Endothelial cell of umbilical vein (primary cell): ENCODE data around the gene KLRC2. TPM values are rescaled to one million over a fixed set of nuclear protein-coding genes. Genes with fewer than 3 reads are reported as not detected.
A peak's percentile ranks its signal among the peaks of the same experiment; 100 is the strongest.
"Not testable (repeated sequence)": the region's sequence is repeated elsewhere in the genome, so short reads cannot be mapped to it uniquely, and the experiment has no call there.

ENCODE experiments used
- BruUV-seq: library from RNA; stranded (reverse); fragments of 400-500 nt; replicated peaks from 2 replicates; lab custom pipeline; 2021; lab: Mats Ljungman, UMichigan
- CTCF ChIA-PET: fragments of 300-600, 350-600 bp; sonication (Branson Sonifier 250); formaldehyde crosslinking; loops from one replicate; lab custom pipeline; 2021; ENCODE audit warnings: antibody characterized with exemption, inconsistent platforms; lab: Charles Lee
- POLR2A ChIA-PET: fragments of 300-600, 350-600 bp; sonication (Branson Sonifier 250); formaldehyde crosslinking; loops from one replicate; lab custom pipeline; 2021; ENCODE audit warnings: antibody characterized with exemption, inconsistent platforms; lab: Charles Lee
- DNase-seq: peaks from one replicate; pipeline ENCODE4 v3.0.0-alpha.2; 2011; ENCODE audit warnings: low read depth, low spot score
- FAIRE-seq: peaks from 2 replicates; lab custom pipeline; 2011; peaks lifted over from hg19 to GRCh38; lab: Jason Lieb, UNC
- H2AFZ ChIP-seq: 2 replicates; pipeline ENCODE4 v1.6.0; 2012; ENCODE audit warnings: low read depth, low read length, control low read depth, inconsistent platforms
- H3K27ac ChIP-seq: 2 replicates; pipeline ENCODE4 v1.5.1; 2011; ENCODE audit warnings: low read depth, mild to moderate bottlenecking, control low read depth, low read length, moderate library complexity; ENCODE audit not compliant: insufficient read depth
- H3K27me3 ChIP-seq, 2 experiments: 2 replicates each; pipeline versions ENCODE4 v1.6.0 to v1.6.1; 2011; ENCODE audit warnings: low read length in 2 of 2, mixed read lengths in 1 of 2; ENCODE audit not compliant: control insufficient read depth in 2 of 2, insufficient read depth in 2 of 2
- H3K36me3 ChIP-seq, 2 experiments: 2 replicates in 1 of 2; 3 replicates in 1 of 2; pipeline ENCODE4 v1.5.1; 2011; ENCODE audit warnings: low read length in 2 of 2, mild to moderate bottlenecking in 1 of 2, moderate library complexity in 1 of 2; ENCODE audit not compliant: control insufficient read depth in 2 of 2, insufficient read depth in 2 of 2; ENCODE audit errors: extremely low read depth in 1 of 2
- H3K4me1 ChIP-seq: 3 replicates; pipeline ENCODE4 v1.5.1; 2011; ENCODE audit warnings: mild to moderate bottlenecking, low read length; ENCODE audit not compliant: control insufficient read depth, insufficient read depth; ENCODE audit errors: extremely low read depth
- H3K4me2 ChIP-seq: 2 replicates; pipeline ENCODE4 v1.6.1; 2011; ENCODE audit warnings: low read length, control low read depth, mixed read lengths; ENCODE audit not compliant: insufficient read depth
- H3K4me3 ChIP-seq, 3 experiments: fragments of 200-600 bp in 1 of 3; sonication (generic), shearing (Covaris generic) in 1 of 3; replicated peaks in 1 of 3; 2 replicates each; pipeline ENCODE4 v1.5.1; 2011 to 2016; ENCODE audit warnings: control low read depth in 3 of 3, low read length in 3 of 3, mild to moderate bottlenecking in 2 of 3, inconsistent platforms in 1 of 3, low read depth in 1 of 3, moderate library complexity in 1 of 3; ENCODE audit not compliant: insufficient read depth in 1 of 3
- H3K79me2 ChIP-seq: 2 replicates; pipeline ENCODE4 v1.6.0; 2012; ENCODE audit warnings: low read length, inconsistent platforms; ENCODE audit not compliant: control insufficient read depth, insufficient read depth
- H3K9ac ChIP-seq: replicated peaks from 2 replicates; pipeline ENCODE3; 2011; ENCODE audit warnings: low read length, control low read depth; ENCODE audit not compliant: insufficient read depth; ENCODE audit errors: extremely low read depth
- H3K9me1 ChIP-seq: replicated peaks from 3 replicates; pipeline ENCODE4 v1.6.0; 2011; ENCODE audit warnings: mild to moderate bottlenecking, low read length; ENCODE audit not compliant: control insufficient read depth, insufficient read depth; ENCODE audit errors: extremely low read depth
- H3K9me3 ChIP-seq: replicated peaks from 2 replicates; pipeline ENCODE4 v1.5.1; 2012; ENCODE audit warnings: low read length, inconsistent platforms; ENCODE audit not compliant: control insufficient read depth, insufficient read depth
- H4K20me1 ChIP-seq: replicated peaks from 2 replicates; pipeline ENCODE3; 2011; ENCODE audit warnings: mild to moderate bottlenecking, low read length; ENCODE audit not compliant: control insufficient read depth, insufficient read depth; ENCODE audit errors: extremely low read depth
- CTCF ChIP-seq, 2 donors: IDR thresholded peaks; 1 replicate in 1 of 2; 2 replicates in 1 of 2; pipeline ENCODE4 v1.5.1; 2011; ENCODE audit warnings: low read length in 2 of 2, mild to moderate bottlenecking in 2 of 2, moderate library complexity in 2 of 2, control low read depth in 1 of 2, inconsistent platforms in 1 of 2, low read depth in 1 of 2; ENCODE audit not compliant: insufficient read depth in 1 of 2; ENCODE audit errors: extremely low read depth in 1 of 2
- EZH2 ChIP-seq: IDR thresholded peaks from 2 replicates; pipeline ENCODE4 v1.6.1; 2012; ENCODE audit warnings: borderline replicate concordance, low read depth, mild to moderate bottlenecking, moderate library complexity, low read length, inconsistent platforms; ENCODE audit not compliant: severe bottlenecking
- FOS ChIP-seq: IDR thresholded peaks from 2 replicates; pipeline ENCODE4 v1.6.1; 2011; ENCODE audit warnings: mild to moderate bottlenecking, low read length, moderate library complexity, borderline replicate concordance; ENCODE audit not compliant: insufficient read depth
- GATA2 ChIP-seq: IDR thresholded peaks from 2 replicates; pipeline ENCODE4 v1.7.0; 2011; ENCODE audit warnings: low read depth, mild to moderate bottlenecking, moderate library complexity, mixed read lengths, low read length; ENCODE audit not compliant: insufficient read length, insufficient read depth
- JUN ChIP-seq: IDR thresholded peaks from 2 replicates; pipeline ENCODE4 v1.6.1; 2011; ENCODE audit warnings: borderline replicate concordance, low read depth; ENCODE audit not compliant: insufficient read length, insufficient read depth
- MAX ChIP-seq: IDR thresholded peaks from 2 replicates; pipeline ENCODE4 v1.6.1; 2011; ENCODE audit not compliant: insufficient read depth, insufficient read length
- MYC ChIP-seq: IDR thresholded peaks from one replicate; pipeline ENCODE4 v1.6.1; 2011; ENCODE audit warnings: mild to moderate bottlenecking, low read depth, low read length
- POLR2A ChIP-seq: IDR thresholded peaks from 2 replicates; pipeline ENCODE4 v1.6.1; 2012; ENCODE audit warnings: low read depth, mild to moderate bottlenecking, control low read depth, low read length
- POLR2AphosphoS5 ChIP-seq: IDR thresholded peaks from 2 replicates; pipeline ENCODE4 v1.6.1; 2012; ENCODE audit warnings: low read depth, mild to moderate bottlenecking, control low read depth, low read length, moderate library complexity; ENCODE audit not compliant: insufficient read depth
- dilution Hi-C: fragments of 300-500 bp; cut with MboI; formaldehyde crosslinking; loops from one replicate; pipeline ENCODE4 v1.15.0; 2019; ENCODE audit warnings: low sequenced_read_pairs; ENCODE audit not compliant: extremely low pct_ligation_motif_present
- intact Hi-C: fragments of 100-400 bp; cut with micrococcal nuclease; formaldehyde crosslinking; loops from one replicate; pipeline ENCODE4 v1.10.0; 2022
- polyA plus RNA-seq, 4 experiments: library from polyadenylated mRNA; depleted of rRNA in 3 of 4; stranded (reverse) in 3 of 4; unstranded in 1 of 4; fragments of >200 nt; gene quantifications; 2 replicates each; pipeline versions ENCODE4 v1.2.1 to v1.2.3, GENCODE V29; 2011 to 2012; ENCODE audit warnings: missing spikeins in 1 of 4
- total RNA-seq: library from RNA; stranded (reverse); gene quantifications from 2 replicates; pipeline ENCODE4 v1.2.3, GENCODE V29; 2021

KLRC2 gene
- total and polyA plus RNA-seq, 2 donors (not counting 3 experiments of a cell fraction or from before 2014, with no cell fraction given) = not detected

GRCh38 chr12:10392394-10392930 lies 43.3 kb downstream of the KLRC2 start:
- ChIA-PET CTCF (interaction anchor here (0.7 to 1.0 kb wide), 3 partner anchors 12 to 20 kb away, joined by 3 read pairs; no protein-coding TSS in a partner anchor), POLR2A (no interaction called here)
- no peak overlapping the region for H2AFZ ChIP-seq
- dilution Hi-C loops (no loop called here), intact Hi-C loops (no loop called here)
- TF ChIP-seq POLR2AphosphoS5 = no peak
- no peak for TF ChIP-seq CTCF (IDR thresholded peaks at IDR 0.05; ENCODE audit: extremely low read depth in 1 of 2, insufficient read depth in 1 of 2, low read depth in 1 of 2, low read length in 2 of 2)
- TF ChIP-seq MYC = no peak
- TF ChIP-seq JUN = no peak
- no peak for TF ChIP-seq EZH2
- TF ChIP-seq GATA2 = no peak
- no peak for TF ChIP-seq FOS
- TF ChIP-seq MAX = no peak
- TF ChIP-seq POLR2A = no peak
- no peaks in the 10 kb centered on the region for H4K20me1 ChIP-seq
- peaks cover 2% of the 10 kb centered on the region for H3K4me1 ChIP-seq
- no peak overlapping the region for H3K27ac ChIP-seq
- FAIRE-seq (peak; percentile 33), DNase-seq (no peak)
- no peak overlapping the region for H3K9ac ChIP-seq
- H3K4me2 ChIP-seq = no peak overlapping the region
- H3K4me3 ChIP-seq = no peak overlapping the region
- H3K9me3 ChIP-seq = no peaks in the 10 kb centered on the region
- H3K36me3 ChIP-seq = no peaks in the 10 kb centered on the region
- H3K27me3 ChIP-seq = no peaks in the 10 kb centered on the region
- H3K9me1 ChIP-seq = no peaks in the 10 kb centered on the region
- H3K79me2 ChIP-seq = no peaks in the 10 kb centered on the region
- no TSS peak for BruUV-seq

- H3K79me2 ChIP-seq, H2AFZ ChIP-seq, FAIRE-seq, H4K20me1 ChIP-seq, H3K4me3 ChIP-seq, H3K27me3 ChIP-seq, BruUV-seq, H3K4me2 ChIP-seq, POLR2A ChIA-PET, H3K4me1 ChIP-seq, H3K9ac ChIP-seq, H3K36me3 ChIP-seq, H3K9me1 ChIP-seq, H3K9me3 ChIP-seq, DNase-seq, dilution Hi-C loops, intact Hi-C loops, H3K27ac ChIP-seq: not testable (repeated sequence)
- CTCF ChIA-PET = interaction anchor here (1.0 kb wide), 1 partner anchor 26 kb away, joined by 3 read pairs; no protein-coding TSS in a partner anchor
These were observed 44.8 kb downstream of the KLRC2 start for GRCh38 chr12:10390991-10391390.
